Lower leg skin (tissue), 4 donors: ENCODE results near the gene MEX3D. TPM values are rescaled to one million over a fixed set of nuclear protein-coding genes. Genes with fewer than 3 reads are reported as not detected.

Source experiments
- DNase-seq, 2 donors: peaks; one replicate each; pipeline ENCODE4 v3.0.0-alpha.2; 2019; ENCODE audit warnings: low spot score in 2 of 2
- H3K4me3 ChIP-seq: fragments of 200-600 bp; sonication (generic); 2 replicates; pipeline ENCODE4 v1.5.1; 2017; ENCODE audit warnings: mild to moderate bottlenecking, low read depth; ENCODE audit not compliant: poor library complexity, severe bottlenecking
- CTCF ChIP-seq, 3 donors: fragments of 450-650 bp; IDR thresholded peaks; one replicate each; pipeline ENCODE4 v1.5.1; 2016; ENCODE audit warnings: antibody characterized with exemption in 3 of 3, mild to moderate bottlenecking in 3 of 3, moderate library complexity in 2 of 3
- POLR2A ChIP-seq, 2 donors: fragments of 450-650 bp; IDR thresholded peaks; one replicate each; pipeline ENCODE4 v1.6.1; 2016 to 2017; ENCODE audit warnings: antibody characterized with exemption in 2 of 2, mild to moderate bottlenecking in 1 of 2, moderate library complexity in 1 of 2
- WGBS, 2 donors: methylation state at CpG; one replicate each; pipeline ENCODE4 v1.1.5; 2018; 5-methylcytosine and 5-hydroxymethylcytosine counted together
- intact Hi-C: fragments of 100-400 bp; cut with DNase I; formaldehyde crosslinking; loops from one replicate; pipeline ENCODE4 v1.15.0; 2023; ENCODE audit warnings: low total_unique reads
- total RNA-seq, 4 donors: library from RNA; depleted of rRNA; stranded (reverse); fragments of >200 nt; gene quantifications; one replicate each; pipeline ENCODE4 v1.1.0, GENCODE V29; 2016

MEX3D gene
- total RNA-seq, 4 donors from 2014 or later: 37.3 to 44.1 (median 42.2) TPM

- TF ChIP-seq POLR2A (IDR thresholded peaks at IDR 0.05) (no peak), CTCF (IDR thresholded peaks at IDR 0.05) (no peak)
- WGBS, 2 donors: 3 to 8% methylated on average over 21 to 22 of the region's 52 CpGs
- H3K4me3 ChIP-seq: peak overlapping the region; percentile 19
- intact Hi-C loops: no loop called here
- no peak for DNase-seq
Observed at GRCh38 chr19:1513499-1514294, 54.4 kb downstream of the MEX3D start.

DNA sequence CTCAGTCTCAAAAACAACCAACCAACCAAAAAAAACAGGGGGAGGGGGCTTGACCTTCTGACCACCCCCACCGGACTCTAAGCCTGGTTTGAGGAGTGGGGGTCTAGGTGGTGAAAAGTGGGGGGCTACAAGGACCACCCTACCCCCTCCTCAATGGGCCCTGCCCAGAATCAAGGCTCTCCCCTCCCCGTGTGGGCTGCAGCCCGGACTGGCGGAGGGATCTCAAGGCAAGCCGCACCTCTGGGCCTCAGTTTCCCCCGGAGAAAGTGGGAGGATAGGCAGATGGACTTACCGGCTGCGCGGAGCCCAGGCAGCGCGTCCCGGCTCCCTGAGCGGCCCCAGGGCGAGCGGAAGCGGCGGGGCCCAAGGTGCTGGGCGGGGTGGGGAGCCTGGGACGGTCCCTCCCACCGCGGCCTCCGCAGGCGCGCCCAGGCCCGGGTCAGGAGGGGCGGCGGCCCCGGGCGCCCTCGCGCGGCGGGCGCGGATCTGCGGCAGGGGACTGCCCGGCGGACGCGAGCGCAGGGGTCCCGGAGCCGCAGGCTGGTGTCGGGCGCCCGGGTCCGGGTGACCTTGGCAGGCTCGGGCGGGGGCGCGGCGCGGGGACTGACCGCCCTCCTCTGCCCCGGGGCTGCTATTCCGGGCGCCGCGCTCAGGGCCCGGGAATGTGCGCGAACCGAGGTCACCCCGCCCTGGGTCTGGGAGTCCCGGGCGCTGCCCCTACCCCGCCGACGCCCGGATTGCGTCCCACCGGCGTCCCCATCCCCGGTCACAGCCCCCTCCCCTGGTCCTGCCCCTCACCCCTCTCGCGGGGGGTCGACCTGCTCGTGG is 55.2 kb downstream of the MEX3D start, which contains the start of gene ADAMTSL5:
Gene ADAMTSL5, minus strand, starts transcription at position 349 of the 828 bp plus-strand sequence. CDS start 2,076 bp downstream, outside the sequence.
- no peak for TF ChIP-seq POLR2A (IDR thresholded peaks at IDR 0.05)
- no peak for TF ChIP-seq CTCF (IDR thresholded peaks at IDR 0.05)
- intact Hi-C loops: no loop called here
- no peak for DNase-seq
- WGBS, 2 donors: 3 to 5% methylated on average over 16 to 46 of the region's 78 CpGs
- peak within 1 kb of the TSS; percentile 19 for H3K4me3 ChIP-seq

DNA sequence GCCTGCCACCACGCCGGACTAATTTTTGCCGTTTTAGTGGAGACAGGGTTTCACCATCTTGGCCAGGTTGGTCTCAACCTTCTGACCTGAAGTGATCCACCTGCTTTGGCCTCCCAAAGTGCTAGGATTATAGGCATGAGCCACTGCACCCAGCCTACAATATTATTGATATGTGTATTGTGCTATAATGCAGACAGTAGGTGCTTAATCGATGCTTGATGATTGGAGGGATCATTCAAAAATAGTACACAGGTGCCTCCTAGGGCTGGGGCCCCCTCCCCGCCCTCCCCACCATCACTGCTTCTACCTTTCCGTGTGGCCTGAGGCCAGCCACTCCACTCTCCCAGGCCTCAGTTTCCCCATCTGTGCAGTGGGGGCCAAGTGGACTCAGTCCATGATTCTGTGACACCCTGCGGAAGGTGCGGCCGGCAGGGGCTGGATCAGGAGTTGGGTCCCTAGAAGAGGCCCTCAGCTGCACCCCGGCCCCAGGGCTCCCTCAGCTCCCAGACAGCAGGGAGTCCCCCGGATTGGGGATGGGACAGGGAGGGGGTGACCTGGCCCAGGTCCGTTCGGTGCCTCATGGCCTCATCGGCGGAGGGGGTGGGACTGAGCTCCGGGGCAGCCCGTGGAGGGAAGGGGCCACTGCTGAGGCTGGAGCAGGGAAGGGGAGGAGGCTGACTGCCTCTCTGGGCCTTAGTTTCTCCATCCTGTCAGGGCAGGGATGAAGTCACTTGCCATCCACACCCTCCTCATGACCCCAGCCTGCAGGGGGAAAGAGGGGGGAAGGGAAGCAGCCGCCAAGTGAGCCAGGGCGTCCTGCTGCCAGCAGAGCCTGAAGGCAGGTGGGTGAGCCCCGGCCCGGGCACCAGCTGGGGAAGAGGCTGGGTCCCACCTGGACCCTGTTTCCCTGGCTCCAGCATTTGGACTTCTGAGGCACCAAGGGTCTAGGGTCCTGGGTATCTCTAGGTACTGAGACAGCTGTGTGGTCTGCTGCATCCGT is 56.5 kb downstream of the MEX3D start:
- DNase-seq: no peak
- H3K4me3 ChIP-seq: no peak overlapping the region
- intact Hi-C loops: no loop called here
- 53 to 58% methylated on average over 17 to 22 of the region's 22 CpGs for WGBS, 2 donors
- TF ChIP-seq CTCF (IDR thresholded peaks at IDR 0.05) (no peak), POLR2A (IDR thresholded peaks at IDR 0.05) (no peak)

- DNase-seq: no peak
- TF ChIP-seq CTCF (IDR thresholded peaks at IDR 0.05) (no peak), POLR2A (IDR thresholded peaks at IDR 0.05) (no peak)
- intact Hi-C loops: no loop called here
- H3K4me3 ChIP-seq: no peak overlapping the region
- WGBS, 2 donors: 43 to 45% methylated on average over 9 of the region's 9 CpGs
Observed at GRCh38 chr19:1510807-1511206, 57.3 kb downstream of the MEX3D start.

GRCh38 chr19:1510442-1510806 is 57.7 kb downstream of the MEX3D start:
- TF ChIP-seq POLR2A (IDR thresholded peaks at IDR 0.05) (no peak), CTCF (IDR thresholded peaks at IDR 0.05) (no peak)
- WGBS, 2 donors: 17 to 29% methylated on average over 5 to 16 of the region's 25 CpGs
- intact Hi-C loops: no loop called here
- no peak for DNase-seq
- H3K4me3 ChIP-seq: no peak overlapping the region
